A549 (cell line): Measurements from ENCODE around the gene NCAPH2.

ENCODE experiments used
- CTCF ChIP-seq: fragments of >200 bp; sonication (Bioruptor Twin); formaldehyde crosslinking; IDR thresholded peaks from 3 replicates; pipeline ENCODE4 v1.5.1; 2016
- MYC ChIP-seq: IDR thresholded peaks from 2 replicates; pipeline ENCODE4 v1.6.1; 2012; ENCODE audit warnings: mild to moderate bottlenecking, inconsistent platforms, low read length, improper control_type of control experiment, borderline replicate concordance
- REST ChIP-seq: fragments of 200-600 bp; sonication (generic); IDR thresholded peaks from 2 replicates; pipeline ENCODE4 v1.6.1; 2016; ENCODE audit warnings: antibody characterized with exemption, mild to moderate bottlenecking, moderate library complexity
- ZFP36 ChIP-seq: fragments of 450-650 bp; IDR thresholded peaks from 2 replicates; pipeline ENCODE4 v1.6.1; 2014; ENCODE audit warnings: borderline replicate concordance; ENCODE audit not compliant: partially characterized antibody

GRCh38 chr22:50560034-50560433 is 52.0 kb downstream of the NCAPH2 start:
- TF ChIP-seq CTCF (no peak), REST (no peak), ZFP36 (no peak), MYC (no peak)
